GM13977 (cell line): ENCODE measurements around the gene MAD1L1.
"Not testable (repeated sequence)": the region's sequence is repeated elsewhere in the genome, so short reads cannot be mapped to it uniquely, and the experiment has no call there.

ENCODE experiments used
- DNase-seq: peaks from one replicate; pipeline ENCODE4 v3.0.0; 2012; ENCODE audit warnings: low spot score
- in situ Hi-C: fragments of 300-500 bp; cut with MboI; formaldehyde crosslinking; loops from one replicate; pipeline ENCODE4 v1.12.0; 2022; ENCODE audit warnings: low sequenced_read_pairs, low pct_unique_long_range_greater_than_20kb, mixed read lengths, inconsistent platforms; ENCODE audit not compliant: unreplicated experiment
- TF ChIP-seq, protein P1 (sequence below): IDR thresholded peaks from 2 replicates; pipeline ENCODE4 v1.5.1; 2012; ENCODE audit warnings: mild to moderate bottlenecking, control low read depth; ENCODE audit not compliant: insufficient read depth; ENCODE audit errors: extremely low read depth, missing control alignments

The MAD1L1 gene

DNA sequence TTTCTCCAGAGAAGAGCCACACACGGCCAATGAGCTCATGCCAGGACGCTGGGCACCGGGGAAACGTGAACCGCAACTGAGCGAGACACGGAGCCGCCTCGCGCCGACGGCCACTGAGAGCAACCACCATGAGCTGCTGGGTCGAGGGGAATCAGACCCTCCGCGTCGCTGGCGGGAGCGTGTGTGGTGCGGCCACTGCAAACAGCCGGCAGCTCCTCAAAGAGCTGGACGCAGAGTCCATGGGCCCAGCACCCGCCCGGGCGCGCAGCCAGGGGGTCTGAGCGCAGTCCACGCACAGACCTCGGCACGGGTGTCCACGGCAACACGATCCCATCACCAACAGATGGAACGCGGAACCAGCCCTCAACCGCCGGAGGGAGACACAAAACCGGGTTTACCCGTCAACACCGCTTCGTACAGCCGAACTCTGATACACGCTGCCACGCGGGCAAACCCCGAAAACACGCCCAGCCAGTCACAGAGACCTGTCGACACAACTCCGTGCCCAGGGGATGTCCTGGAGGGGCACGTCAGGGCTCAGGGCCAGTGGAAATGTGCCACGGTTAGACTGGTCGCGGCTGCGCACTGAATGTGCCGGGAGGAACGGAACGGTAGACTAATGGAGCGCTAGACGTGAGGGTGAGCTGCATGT, 415.6 kb downstream of the MAD1L1 start:
- in situ Hi-C loops, result no loop called here
- TF ChIP-seq, protein P1, sequence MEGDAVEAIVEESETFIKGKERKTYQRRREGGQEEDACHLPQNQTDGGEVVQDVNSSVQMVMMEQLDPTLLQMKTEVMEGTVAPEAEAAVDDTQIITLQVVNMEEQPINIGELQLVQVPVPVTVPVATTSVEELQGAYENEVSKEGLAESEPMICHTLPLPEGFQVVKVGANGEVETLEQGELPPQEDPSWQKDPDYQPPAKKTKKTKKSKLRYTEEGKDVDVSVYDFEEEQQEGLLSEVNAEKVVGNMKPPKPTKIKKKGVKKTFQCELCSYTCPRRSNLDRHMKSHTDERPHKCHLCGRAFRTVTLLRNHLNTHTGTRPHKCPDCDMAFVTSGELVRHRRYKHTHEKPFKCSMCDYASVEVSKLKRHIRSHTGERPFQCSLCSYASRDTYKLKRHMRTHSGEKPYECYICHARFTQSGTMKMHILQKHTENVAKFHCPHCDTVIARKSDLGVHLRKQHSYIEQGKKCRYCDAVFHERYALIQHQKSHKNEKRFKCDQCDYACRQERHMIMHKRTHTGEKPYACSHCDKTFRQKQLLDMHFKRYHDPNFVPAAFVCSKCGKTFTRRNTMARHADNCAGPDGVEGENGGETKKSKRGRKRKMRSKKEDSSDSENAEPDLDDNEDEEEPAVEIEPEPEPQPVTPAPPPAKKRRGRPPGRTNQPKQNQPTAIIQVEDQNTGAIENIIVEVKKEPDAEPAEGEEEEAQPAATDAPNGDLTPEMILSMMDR, result no peak
- no peak for DNase-seq

GRCh38 chr7:1816451-1816850, 416.3 kb downstream of the MAD1L1 start:
- in situ Hi-C loops, DNase-seq: not testable (repeated sequence)

GRCh38 chr7:1815551-1816281, 417.0 kb downstream of the MAD1L1 start:
- DNase-seq, in situ Hi-C loops: not testable (repeated sequence)

GRCh38 chr7:1815051-1815481, 417.7 kb downstream of the MAD1L1 start:
- TF ChIP-seq, protein P1, result no peak
- in situ Hi-C loops, result no loop called here
- peak; percentile 18 for DNase-seq

DNA sequence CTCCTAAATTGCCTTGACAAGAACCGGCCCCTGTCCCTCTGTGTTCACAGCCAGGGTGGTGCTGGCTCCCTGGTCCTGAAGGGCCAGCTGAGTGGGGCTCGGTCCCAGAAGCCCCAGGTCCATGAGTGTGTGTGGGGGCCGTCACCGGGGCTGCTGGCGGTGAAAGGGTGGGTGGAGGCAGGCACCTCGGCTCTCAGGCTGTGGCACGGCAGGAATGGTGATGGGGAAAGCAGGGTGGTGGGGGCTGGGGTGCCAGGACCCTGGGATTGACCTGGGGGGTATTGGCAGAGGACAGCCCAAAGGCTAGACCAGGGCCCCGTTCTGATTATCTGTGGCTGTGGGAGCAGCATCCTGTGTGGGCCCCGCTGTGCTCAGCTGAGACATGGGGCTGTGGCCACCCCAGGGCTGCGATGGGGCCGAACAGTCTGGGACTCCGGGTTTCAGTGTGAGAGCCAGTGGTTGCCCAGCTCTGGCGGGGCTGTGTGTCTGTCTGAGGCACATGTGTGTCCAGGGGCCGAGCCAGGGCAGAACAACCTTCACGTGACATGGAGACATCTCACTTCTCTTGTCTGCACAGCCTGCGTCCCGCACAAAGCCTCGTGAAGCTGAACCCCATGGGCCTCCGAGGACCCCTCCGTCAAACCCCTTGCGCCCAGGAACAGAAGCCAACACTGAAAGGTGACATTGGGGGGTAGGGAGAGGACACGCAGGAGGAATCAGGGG, 418.5 kb downstream of the MAD1L1 start:
- TF ChIP-seq, protein P1, result no peak
- peak; percentile 11 for DNase-seq
- in situ Hi-C loops, result no loop called here

DNA sequence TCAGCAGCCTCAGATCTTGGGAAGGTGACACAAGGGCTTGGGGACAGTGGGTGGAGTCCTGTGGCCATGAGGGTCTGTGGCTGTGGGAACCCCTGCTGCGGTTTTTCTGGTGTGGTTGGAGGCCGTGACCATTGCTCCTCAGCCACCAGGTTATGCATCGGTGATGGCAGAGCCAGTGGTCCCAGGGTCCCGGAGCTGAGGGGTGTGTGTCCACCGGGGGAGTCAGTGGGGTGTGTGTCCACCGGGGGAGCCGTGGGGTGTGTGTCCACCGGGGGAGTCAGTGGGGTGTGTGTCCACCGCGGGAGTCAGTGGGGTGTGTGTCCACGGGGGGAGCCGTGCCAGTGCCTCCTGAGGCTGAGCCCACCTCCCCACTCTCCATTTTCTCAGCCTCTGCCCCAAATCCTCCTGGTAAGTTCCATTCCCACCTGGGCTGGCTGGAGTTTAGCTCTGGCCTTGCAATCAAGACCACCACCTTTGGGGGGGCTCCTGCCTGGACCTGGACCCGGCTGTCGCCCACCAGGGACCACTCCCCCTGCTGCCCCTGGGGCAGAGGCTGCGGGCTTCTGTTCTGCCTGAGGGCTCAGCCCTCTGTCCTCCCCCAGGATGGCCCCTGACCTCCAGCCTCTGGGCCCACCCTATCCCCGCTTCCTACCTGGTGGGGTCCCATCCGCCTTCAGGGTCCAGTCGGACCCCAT, 419.2 kb downstream of the MAD1L1 start:
- TF ChIP-seq, protein P1, result no peak
- DNase-seq, result no peak
- in situ Hi-C loops, result no loop called here

GRCh38 chr7:1812509-1813393, 420.0 kb downstream of the MAD1L1 start:
- peak; percentile 80 for DNase-seq
- TF ChIP-seq, protein P1, result peak; percentile 42
- in situ Hi-C loops, result no loop called here
